Keratinocyte (primary cell): ENCODE data around the gene BRD1. TPM values are rescaled to one million over a fixed set of nuclear protein-coding genes. Genes with fewer than 3 reads are reported as not detected.

Experiments used
- DNase-seq: peaks from one replicate; pipeline ENCODE4 v3.0.0-alpha.2; 2011; ENCODE audit warnings: low read depth, missing footprints, low spot score
- FAIRE-seq: peaks from 2 replicates; lab custom pipeline; 2011; peaks lifted over from hg19 to GRCh38; lab: Jason Lieb, UNC
- H2AFZ ChIP-seq: 2 replicates; pipeline ENCODE4 v1.6.0; 2012; ENCODE audit warnings: low read length, control low read depth, inconsistent platforms; ENCODE audit not compliant: control insufficient read depth
- H3K27ac ChIP-seq: 2 replicates; pipeline ENCODE4 v1.5.1; 2011; ENCODE audit warnings: low read length; ENCODE audit not compliant: control insufficient read depth, insufficient read depth
- H3K27me3 ChIP-seq: 3 replicates; pipeline ENCODE4 v1.6.0; 2011; ENCODE audit warnings: low read length; ENCODE audit not compliant: control insufficient read depth, insufficient read depth; ENCODE audit errors: extremely low read depth
- H3K36me3 ChIP-seq, 2 experiments: 2 replicates in 1 of 2; 3 replicates in 1 of 2; pipeline ENCODE4 v1.5.1; 2011; ENCODE audit warnings: low read length in 2 of 2, mild to moderate bottlenecking in 1 of 2; ENCODE audit not compliant: control insufficient read depth in 2 of 2, insufficient read depth in 2 of 2; ENCODE audit errors: extremely low read depth in 1 of 2
- H3K4me1 ChIP-seq: 3 replicates; pipeline ENCODE4 v1.5.1; 2011; ENCODE audit warnings: low read length; ENCODE audit not compliant: control insufficient read depth, insufficient read depth; ENCODE audit errors: extremely low read depth
- H3K4me2 ChIP-seq: 3 replicates; pipeline ENCODE4 v1.6.0; 2011; ENCODE audit warnings: low read depth, low read length; ENCODE audit not compliant: control insufficient read depth, insufficient read depth; ENCODE audit errors: extremely low read depth
- H3K4me3 ChIP-seq, 3 experiments: fragments of 200-600 bp in 1 of 3; sonication (generic) in 1 of 3; 2 replicates in 2 of 3; 3 replicates in 1 of 3; pipeline ENCODE4 v1.5.1; 2011 to 2016; ENCODE audit warnings: low read length in 3 of 3, mild to moderate bottlenecking in 3 of 3, control low read depth in 2 of 3, inconsistent platforms in 1 of 3, low read depth in 1 of 3, mixed read lengths in 1 of 3, mixed run types in 1 of 3, moderate library complexity in 1 of 3; ENCODE audit not compliant: control insufficient read depth in 2 of 3, insufficient read depth in 2 of 3; ENCODE audit errors: extremely low read depth in 1 of 3
- H3K79me2 ChIP-seq: 2 replicates; pipeline ENCODE4 v1.6.0; 2012; ENCODE audit warnings: low read length; ENCODE audit not compliant: control insufficient read depth, insufficient read depth
- H3K9ac ChIP-seq: 3 replicates; pipeline ENCODE4 v1.6.0; 2011; ENCODE audit warnings: low read length; ENCODE audit not compliant: control insufficient read depth, insufficient read depth; ENCODE audit errors: extremely low read depth
- H3K9me1 ChIP-seq: 3 replicates; pipeline ENCODE4 v1.6.0; 2011; ENCODE audit warnings: low read length; ENCODE audit not compliant: control insufficient read depth, insufficient read depth; ENCODE audit errors: extremely low read depth
- H3K9me3 ChIP-seq: 2 replicates; pipeline ENCODE4 v1.5.1; 2012; ENCODE audit warnings: low read depth, low read length; ENCODE audit not compliant: control insufficient read depth
- H4K20me1 ChIP-seq: 3 replicates; pipeline ENCODE4 v1.6.0; 2011; ENCODE audit warnings: low read length; ENCODE audit not compliant: control insufficient read depth, insufficient read depth; ENCODE audit errors: extremely low read depth
- EZH2 ChIP-seq: IDR thresholded peaks from one replicate; pipeline ENCODE4 v1.6.1; 2012; ENCODE audit warnings: inconsistent platforms, mild to moderate bottlenecking, low read length, moderate library complexity
- dilution Hi-C: fragments of 300-500 bp; cut with MboI; formaldehyde crosslinking; loops from one replicate; pipeline ENCODE4 v1.7.0; 2020; ENCODE audit warnings: low sequenced_read_pairs; ENCODE audit not compliant: extremely low pct_ligation_motif_present
- polyA plus RNA-seq, 5 experiments: library from polyadenylated mRNA; depleted of rRNA in 3 of 5; stranded (reverse) in 3 of 5; stranded (forward) in 1 of 5; unstranded in 1 of 5; fragments of >200 nt; gene quantifications; 1 replicate in 1 of 5; 2 replicates in 3 of 5; 3 replicates in 1 of 5; pipeline versions ENCODE4 v1.2.1 to v1.2.3, GENCODE V29; 2011 to 2012; ENCODE audit warnings: missing spikeins in 2 of 5, low read depth in 1 of 5, low replicate concordance in 1 of 5
- TF ChIP-seq, protein P1 (sequence below), 3 experiments: IDR thresholded peaks in 1 of 3; conservative IDR thresholded peaks in 1 of 3; optimal IDR thresholded peaks in 1 of 3; 2 replicates in 2 of 3; 3 replicates in 1 of 3; pipeline versions ENCODE3 to v1.5.1; 2011; ENCODE audit warnings: low read length in 3 of 3, mild to moderate bottlenecking in 3 of 3, moderate library complexity in 2 of 3, control low read depth in 1 of 3, inconsistent platforms in 1 of 3; ENCODE audit not compliant: insufficient read depth in 2 of 3; ENCODE audit errors: extremely low read depth in 1 of 3

Gene BRD1
- polyA plus RNA-seq, 1 donor (not counting 4 experiments of a cell fraction or from before 2014, with no cell fraction given) = 4.3 TPM

GRCh38 chr22:49730656-49731055 is 97.0 kb downstream of the BRD1 start:
- no peaks in the 10 kb centered on the region for H3K9me1 ChIP-seq
- H3K4me3 ChIP-seq = no peak overlapping the region
- no peaks in the 10 kb centered on the region for H3K4me1 ChIP-seq
- no peaks in the 10 kb centered on the region for H4K20me1 ChIP-seq
- dilution Hi-C loops = no loop called here
- no peaks in the 10 kb centered on the region for H3K36me3 ChIP-seq
- H3K4me2 ChIP-seq = no peak overlapping the region
- H2AFZ ChIP-seq = no peak overlapping the region
- TF ChIP-seq, protein P1, sequence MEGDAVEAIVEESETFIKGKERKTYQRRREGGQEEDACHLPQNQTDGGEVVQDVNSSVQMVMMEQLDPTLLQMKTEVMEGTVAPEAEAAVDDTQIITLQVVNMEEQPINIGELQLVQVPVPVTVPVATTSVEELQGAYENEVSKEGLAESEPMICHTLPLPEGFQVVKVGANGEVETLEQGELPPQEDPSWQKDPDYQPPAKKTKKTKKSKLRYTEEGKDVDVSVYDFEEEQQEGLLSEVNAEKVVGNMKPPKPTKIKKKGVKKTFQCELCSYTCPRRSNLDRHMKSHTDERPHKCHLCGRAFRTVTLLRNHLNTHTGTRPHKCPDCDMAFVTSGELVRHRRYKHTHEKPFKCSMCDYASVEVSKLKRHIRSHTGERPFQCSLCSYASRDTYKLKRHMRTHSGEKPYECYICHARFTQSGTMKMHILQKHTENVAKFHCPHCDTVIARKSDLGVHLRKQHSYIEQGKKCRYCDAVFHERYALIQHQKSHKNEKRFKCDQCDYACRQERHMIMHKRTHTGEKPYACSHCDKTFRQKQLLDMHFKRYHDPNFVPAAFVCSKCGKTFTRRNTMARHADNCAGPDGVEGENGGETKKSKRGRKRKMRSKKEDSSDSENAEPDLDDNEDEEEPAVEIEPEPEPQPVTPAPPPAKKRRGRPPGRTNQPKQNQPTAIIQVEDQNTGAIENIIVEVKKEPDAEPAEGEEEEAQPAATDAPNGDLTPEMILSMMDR (optimal IDR thresholded peaks at IDR 0.05 in 1 of 3, IDR thresholded peaks at IDR 0.05 in 1 of 3, conservative IDR thresholded peaks at IDR 0.05 in 1 of 3; ENCODE audit: extremely low read depth in 1 of 3, insufficient read depth in 2 of 3, low read length in 3 of 3) = no peak
- no peak for TF ChIP-seq EZH2
- H3K27me3 ChIP-seq = peaks cover 6% of the 10 kb centered on the region
- no peaks in the 10 kb centered on the region for H3K9me3 ChIP-seq
- DNase-seq (no peak), FAIRE-seq (no peak)
- no peak overlapping the region for H3K27ac ChIP-seq
- H3K9ac ChIP-seq = no peak overlapping the region
- no peaks in the 10 kb centered on the region for H3K79me2 ChIP-seq

GRCh38 chr22:49728570-49729271 is 99.0 kb downstream of the BRD1 start:
- H3K4me3 ChIP-seq = no peak overlapping the region

More at GRCh38 chr22:49728570-49729271, 99.0 kb downstream of the BRD1 start:
- Histone ChIP-seq H2AFZ (no peak overlapping the region), H3K79me2 (no peaks in the 10 kb centered on the region), H3K9me3 (no peaks in the 10 kb centered on the region), H3K27me3 (peaks cover 17% of the 10 kb centered on the region), H3K9me1 (no peaks in the 10 kb centered on the region), H3K9ac (no peak overlapping the region), H3K4me2 (no peak overlapping the region), H3K27ac (no peak overlapping the region), H4K20me1 (no peaks in the 10 kb centered on the region), H3K36me3 (no peaks in the 10 kb centered on the region), H3K4me1 (no peaks in the 10 kb centered on the region)
- DNase-seq (no peak), FAIRE-seq (no peak)
- no peak for TF ChIP-seq EZH2
- TF ChIP-seq, protein P1 (optimal IDR thresholded peaks at IDR 0.05 in 1 of 3, IDR thresholded peaks at IDR 0.05 in 1 of 3, conservative IDR thresholded peaks at IDR 0.05 in 1 of 3; ENCODE audit: extremely low read depth in 1 of 3, insufficient read depth in 2 of 3, low read length in 3 of 3) = no peak
- dilution Hi-C loops = no loop called here
